Measurements from ENCODE around the gene RNF166.
"Not testable (repeated sequence)": the region's sequence is repeated elsewhere in the genome, so short reads cannot be mapped to it uniquely, and the experiment has no call there.

Gene RNF166

DNA sequence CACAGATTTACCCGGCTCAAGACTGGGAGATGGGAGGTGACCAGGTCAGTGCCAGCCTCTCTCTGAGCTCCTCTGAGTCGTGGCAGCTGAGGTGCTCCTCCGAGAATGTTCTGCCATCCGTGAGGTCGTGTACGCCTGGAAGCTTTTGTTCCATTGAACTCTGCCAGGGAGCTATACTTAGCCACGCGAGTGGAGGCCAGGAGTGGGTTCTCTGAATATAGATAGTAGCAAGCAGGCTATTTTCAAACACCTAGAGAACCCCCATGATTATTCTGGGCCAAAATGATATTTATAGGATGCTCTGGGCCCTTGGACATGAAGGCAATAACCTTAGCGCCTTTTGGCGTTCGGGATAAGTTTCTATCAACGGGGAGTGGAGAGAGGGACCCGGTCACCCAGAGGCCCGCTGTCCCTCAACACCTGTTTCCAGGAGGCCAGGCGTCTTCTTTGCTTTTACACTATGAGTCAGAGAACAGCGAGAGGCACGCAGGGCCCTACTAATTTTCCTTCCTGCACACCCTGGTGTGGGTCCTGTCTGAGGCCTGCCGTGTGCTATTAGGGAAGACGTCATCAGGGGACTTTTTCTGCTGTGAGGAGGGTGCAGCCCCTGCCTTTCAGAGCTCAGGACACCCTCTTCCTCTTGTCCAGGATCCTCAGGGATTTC is 32.4 kb downstream of the RNF166 start:
- no peaks in the 10 kb centered on the region for H3F3A ChIP-seq (ENCODE audit: insufficient read depth, low read length)
- no peaks in the 10 kb centered on the region for H3K9me2 ChIP-seq (replicated peaks; ENCODE audit: insufficient read depth, low read length)
- DNase-seq: no peak
- no peak overlapping the region for H3K27ac ChIP-seq (ENCODE audit: low read length)
- H3K4me3 ChIP-seq (ENCODE audit: low read length): no peak overlapping the region
- H2AFZ ChIP-seq (ENCODE audit: low read length): no peak overlapping the region
- no peak overlapping the region for H3K9ac ChIP-seq (ENCODE audit: low read length)
- no peaks in the 10 kb centered on the region for H3K27me3 ChIP-seq (replicated peaks; ENCODE audit: insufficient read depth, low read length)
- no peaks in the 10 kb centered on the region for H3K4me1 ChIP-seq (ENCODE audit: low read length)
- no peaks in the 10 kb centered on the region for H3K36me3 ChIP-seq (replicated peaks; ENCODE audit: insufficient read depth, low read length)
- no peak for TF ChIP-seq EZH2phosphoT487 (IDR thresholded peaks at IDR 0.05; ENCODE audit: low read length)
- no peaks in the 10 kb centered on the region for H3K9me3 ChIP-seq (replicated peaks; ENCODE audit: insufficient read depth, low read length)
- no peaks in the 10 kb centered on the region for H4K20me1 ChIP-seq (ENCODE audit: insufficient read depth, low read length)
- no peaks in the 10 kb centered on the region for H3K79me2 ChIP-seq (ENCODE audit: low read length)
- no peak overlapping the region for H3K4me2 ChIP-seq (ENCODE audit: low read depth, low read length)

- no peak for DNase-seq
- H3K4me3 ChIP-seq (ENCODE audit: low read length): no peak overlapping the region
- H2AFZ ChIP-seq (ENCODE audit: low read length): no peak overlapping the region
- H3K9me3 ChIP-seq (replicated peaks; ENCODE audit: insufficient read depth, low read length): no peaks in the 10 kb centered on the region
- no peaks in the 10 kb centered on the region for H3K27me3 ChIP-seq (replicated peaks; ENCODE audit: insufficient read depth, low read length)
- no peak overlapping the region for H3K9ac ChIP-seq (ENCODE audit: low read length)
- H3K4me2 ChIP-seq (ENCODE audit: low read depth, low read length): no peak overlapping the region
- H3K9me2 ChIP-seq (replicated peaks; ENCODE audit: insufficient read depth, low read length): no peaks in the 10 kb centered on the region
- no peaks in the 10 kb centered on the region for H3F3A ChIP-seq (ENCODE audit: insufficient read depth, low read length)
- no peak overlapping the region for H3K27ac ChIP-seq (ENCODE audit: low read length)
- H3K36me3 ChIP-seq (replicated peaks; ENCODE audit: insufficient read depth, low read length): no peaks in the 10 kb centered on the region
- no peaks in the 10 kb centered on the region for H3K79me2 ChIP-seq (ENCODE audit: low read length)
- no peaks in the 10 kb centered on the region for H3K4me1 ChIP-seq (ENCODE audit: low read length)
- no peaks in the 10 kb centered on the region for H4K20me1 ChIP-seq (ENCODE audit: insufficient read depth, low read length)
- TF ChIP-seq EZH2phosphoT487 (IDR thresholded peaks at IDR 0.05; ENCODE audit: low read length) (no peak), EZH2 (optimal IDR thresholded peaks at IDR 0.05; ENCODE audit: low read depth, low read length) (no peak), CTCF (IDR thresholded peaks at IDR 0.05; ENCODE audit: low read length) (no peak)
These were observed 33.4 kb downstream of the RNF166 start for GRCh38 chr16:88672776-88673175.

- no peaks in the 10 kb centered on the region for H3K36me3 ChIP-seq (replicated peaks; ENCODE audit: insufficient read depth, low read length)
- H4K20me1 ChIP-seq (ENCODE audit: insufficient read depth, low read length): no peaks in the 10 kb centered on the region
- H3K27ac ChIP-seq (ENCODE audit: low read length): no peak overlapping the region
- no peak overlapping the region for H3K4me2 ChIP-seq (ENCODE audit: low read depth, low read length)
- H3K9me2 ChIP-seq (replicated peaks; ENCODE audit: insufficient read depth, low read length): no peaks in the 10 kb centered on the region
- no peaks in the 10 kb centered on the region for H3K9me3 ChIP-seq (replicated peaks; ENCODE audit: insufficient read depth, low read length)
- no peak overlapping the region for H3K9ac ChIP-seq (ENCODE audit: low read length)
- H3F3A ChIP-seq (ENCODE audit: insufficient read depth, low read length): no peaks in the 10 kb centered on the region
- no peak for DNase-seq
- TF ChIP-seq CTCF (IDR thresholded peaks at IDR 0.05; ENCODE audit: low read length) (no peak), EZH2 (optimal IDR thresholded peaks at IDR 0.05; ENCODE audit: low read depth, low read length) (no peak), EZH2phosphoT487 (IDR thresholded peaks at IDR 0.05; ENCODE audit: low read length) (no peak)
- no peaks in the 10 kb centered on the region for H3K27me3 ChIP-seq (replicated peaks; ENCODE audit: insufficient read depth, low read length)
- H2AFZ ChIP-seq (ENCODE audit: low read length): no peak overlapping the region
- H3K4me3 ChIP-seq (ENCODE audit: low read length): no peak overlapping the region
- H3K79me2 ChIP-seq (ENCODE audit: low read length): no peaks in the 10 kb centered on the region
- no peaks in the 10 kb centered on the region for H3K4me1 ChIP-seq (ENCODE audit: low read length)
These were observed 34.4 kb downstream of the RNF166 start for GRCh38 chr16:88671806-88672205.

DNA sequence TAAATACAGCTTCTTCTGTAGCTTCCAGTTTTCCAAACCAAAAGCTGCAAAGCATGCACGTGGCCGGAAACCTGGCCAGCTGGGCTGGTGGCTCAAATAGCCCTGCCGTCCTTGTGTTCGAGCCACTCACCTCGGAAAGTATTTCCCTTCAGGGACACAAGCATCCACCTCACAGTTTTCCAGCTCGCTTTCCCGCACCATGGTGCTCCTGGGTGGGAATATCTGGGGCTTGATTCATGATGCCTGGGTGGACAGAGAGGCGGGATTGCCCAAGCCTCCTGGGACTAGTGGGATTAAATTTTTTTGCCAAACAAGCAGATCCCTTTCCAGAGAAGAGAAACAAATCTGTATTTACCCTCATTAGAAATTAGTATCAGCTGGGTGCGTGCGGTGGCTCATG is 36.2 kb downstream of the RNF166 start:
- Histone ChIP-seq H4K20me1 (ENCODE audit: insufficient read depth, low read length) (no peaks in the 10 kb centered on the region), H3K4me3 (ENCODE audit: low read length) (no peak overlapping the region), H3K9ac (ENCODE audit: low read length) (no peak overlapping the region), H3F3A (ENCODE audit: insufficient read depth, low read length) (no peaks in the 10 kb centered on the region), H3K4me2 (ENCODE audit: low read depth, low read length) (no peak overlapping the region), H3K9me3 (replicated peaks; ENCODE audit: insufficient read depth, low read length) (no peaks in the 10 kb centered on the region), H3K27ac (ENCODE audit: low read length) (no peak overlapping the region), H3K9me2 (replicated peaks; ENCODE audit: insufficient read depth, low read length) (no peaks in the 10 kb centered on the region), H3K27me3 (replicated peaks; ENCODE audit: insufficient read depth, low read length) (no peaks in the 10 kb centered on the region), H3K79me2 (ENCODE audit: low read length) (no peaks in the 10 kb centered on the region), H3K4me1 (ENCODE audit: low read length) (no peaks in the 10 kb centered on the region), H2AFZ (ENCODE audit: low read length) (no peak overlapping the region), H3K36me3 (replicated peaks; ENCODE audit: insufficient read depth, low read length) (no peaks in the 10 kb centered on the region)
- TF ChIP-seq EZH2 (optimal IDR thresholded peaks at IDR 0.05; ENCODE audit: low read depth, low read length) (no peak), CTCF (IDR thresholded peaks at IDR 0.05; ENCODE audit: low read length) (no peak), EZH2phosphoT487 (IDR thresholded peaks at IDR 0.05; ENCODE audit: low read length) (no peak)
- no peak for DNase-seq

DNA sequence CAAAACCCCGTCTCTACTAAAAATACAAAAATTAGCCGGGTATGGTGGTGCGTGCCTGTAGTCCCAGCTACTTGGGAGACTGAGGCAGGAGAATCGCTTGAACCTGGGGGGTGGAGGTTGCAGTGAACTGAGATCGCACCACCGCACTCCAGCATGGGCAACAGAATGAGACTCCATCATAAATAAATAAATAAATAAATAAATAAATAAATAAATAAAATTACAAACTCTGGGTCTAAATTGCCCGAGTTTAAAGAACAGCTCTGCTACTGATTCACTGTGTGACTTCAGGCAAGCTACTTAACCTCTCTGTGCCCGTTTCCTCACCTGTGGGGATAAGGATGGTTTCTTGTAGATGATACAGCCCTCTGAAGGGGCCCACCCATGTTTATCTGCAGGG is 36.7 kb downstream of the RNF166 start:
- not testable (repeated sequence) for H4K20me1 ChIP-seq (ENCODE audit: insufficient read depth, low read length); H3K36me3 ChIP-seq (replicated peaks; ENCODE audit: insufficient read depth, low read length); H3K4me3 ChIP-seq (ENCODE audit: low read length); H3K27ac ChIP-seq (ENCODE audit: low read length); H3K9ac ChIP-seq (ENCODE audit: low read length); H3K27me3 ChIP-seq (replicated peaks; ENCODE audit: insufficient read depth, low read length); DNase-seq; H3K4me2 ChIP-seq (ENCODE audit: low read depth, low read length); H3K9me3 ChIP-seq (replicated peaks; ENCODE audit: insufficient read depth, low read length); H3K9me2 ChIP-seq (replicated peaks; ENCODE audit: insufficient read depth, low read length); H2AFZ ChIP-seq (ENCODE audit: low read length); H3K4me1 ChIP-seq (ENCODE audit: low read length); H3K79me2 ChIP-seq (ENCODE audit: low read length); H3F3A ChIP-seq (ENCODE audit: insufficient read depth, low read length)

Measured in MM.1S (cell line).